Measurements from ENCODE around the gene CBX8. TPM values are rescaled to one million over a fixed set of nuclear protein-coding genes. Genes with fewer than 3 reads are reported as not detected.

The CBX8 gene
- total RNA-seq, 4 donors from 2014 or later = 2.3 to 6.4 (median 3.1) TPM

DNA sequence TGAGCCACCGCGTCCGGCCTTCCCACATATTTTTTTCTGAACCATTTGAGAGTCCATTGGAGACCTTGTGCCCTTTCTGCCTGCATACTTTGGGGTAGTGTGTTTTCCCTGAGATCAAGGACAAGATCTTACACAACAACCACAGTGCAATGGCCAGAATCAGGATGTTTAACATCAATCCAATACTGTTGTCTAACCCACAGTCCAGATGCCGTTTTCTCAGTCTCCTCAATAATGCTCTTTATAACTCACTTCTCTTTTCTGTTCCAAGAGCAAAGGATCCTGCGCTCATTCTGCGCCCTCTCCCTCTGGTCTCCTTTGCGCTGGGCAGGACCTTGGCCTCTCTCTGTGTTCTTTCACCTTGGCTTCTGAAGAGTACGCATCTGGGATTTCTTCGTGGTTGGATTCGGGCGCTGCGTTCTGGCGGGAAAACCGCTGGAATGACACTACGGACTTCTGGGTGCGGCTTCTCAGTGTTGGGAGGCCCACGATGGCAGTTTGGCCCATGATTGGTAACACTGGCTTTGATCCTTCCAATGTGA lies 25.8 kb upstream of the CBX8 start:
- 89% methylated on average over 17 of the region's 17 CpGs for WGBS
- DNase-seq (ENCODE audit: low spot score in 2 of 2) = no peak
- Histone ChIP-seq H3K27ac (no peak overlapping the region), H3K4me1 (no peaks in the 10 kb centered on the region), H3K9me3 (no peaks in the 10 kb centered on the region), H3K4me3 (no peak overlapping the region), H3K27me3 (peaks cover 15% of the 10 kb centered on the region), H3K36me3 (no peaks in the 10 kb centered on the region)
- TF ChIP-seq, protein P1, sequence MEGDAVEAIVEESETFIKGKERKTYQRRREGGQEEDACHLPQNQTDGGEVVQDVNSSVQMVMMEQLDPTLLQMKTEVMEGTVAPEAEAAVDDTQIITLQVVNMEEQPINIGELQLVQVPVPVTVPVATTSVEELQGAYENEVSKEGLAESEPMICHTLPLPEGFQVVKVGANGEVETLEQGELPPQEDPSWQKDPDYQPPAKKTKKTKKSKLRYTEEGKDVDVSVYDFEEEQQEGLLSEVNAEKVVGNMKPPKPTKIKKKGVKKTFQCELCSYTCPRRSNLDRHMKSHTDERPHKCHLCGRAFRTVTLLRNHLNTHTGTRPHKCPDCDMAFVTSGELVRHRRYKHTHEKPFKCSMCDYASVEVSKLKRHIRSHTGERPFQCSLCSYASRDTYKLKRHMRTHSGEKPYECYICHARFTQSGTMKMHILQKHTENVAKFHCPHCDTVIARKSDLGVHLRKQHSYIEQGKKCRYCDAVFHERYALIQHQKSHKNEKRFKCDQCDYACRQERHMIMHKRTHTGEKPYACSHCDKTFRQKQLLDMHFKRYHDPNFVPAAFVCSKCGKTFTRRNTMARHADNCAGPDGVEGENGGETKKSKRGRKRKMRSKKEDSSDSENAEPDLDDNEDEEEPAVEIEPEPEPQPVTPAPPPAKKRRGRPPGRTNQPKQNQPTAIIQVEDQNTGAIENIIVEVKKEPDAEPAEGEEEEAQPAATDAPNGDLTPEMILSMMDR (IDR thresholded peaks at IDR 0.05) = no peak
- no peak for TF ChIP-seq EP300 (IDR thresholded peaks at IDR 0.05)
- no peak for TF ChIP-seq POLR2A (IDR thresholded peaks at IDR 0.05)
- TF ChIP-seq POLR2AphosphoS5 (IDR thresholded peaks at IDR 0.05) = no peak

DNA sequence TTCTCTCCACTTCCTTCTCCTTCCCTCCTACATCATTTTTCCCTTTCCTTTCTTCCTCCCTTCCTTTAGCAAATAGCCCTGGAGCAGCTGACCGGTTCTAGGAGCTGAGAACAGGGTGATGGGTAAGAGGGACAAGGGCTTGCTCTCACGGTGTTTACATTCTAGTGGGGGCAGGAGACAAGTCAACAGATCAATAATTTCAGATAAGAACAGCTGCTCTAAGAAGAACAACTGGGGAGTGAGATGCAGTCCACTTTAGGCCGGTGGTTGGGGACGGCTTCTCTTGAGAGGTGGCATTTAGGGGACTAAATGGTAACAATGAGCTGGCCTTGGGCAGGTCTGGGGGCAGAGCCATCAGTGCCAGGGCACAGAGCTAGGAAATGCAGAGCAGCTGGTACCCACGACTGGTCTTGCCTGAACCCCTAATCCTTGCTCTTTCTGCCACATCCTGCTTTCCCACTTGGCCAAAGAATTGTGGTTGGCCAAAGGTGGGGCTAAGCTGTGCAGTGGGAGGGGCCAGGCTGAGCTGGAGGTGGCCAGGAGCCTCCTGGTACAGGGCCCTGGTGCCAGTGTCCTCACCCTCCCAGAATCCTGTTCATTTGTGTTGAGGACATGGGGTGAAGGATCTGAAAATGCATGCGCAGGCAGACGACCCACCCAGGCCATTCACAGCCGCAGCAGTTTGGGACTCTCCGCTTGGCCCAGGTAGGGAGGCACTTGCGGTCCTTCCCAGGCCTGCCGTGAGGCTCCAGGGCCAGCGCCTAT lies 24.6 kb upstream of the CBX8 start:
- Histone ChIP-seq H3K36me3 (no peaks in the 10 kb centered on the region), H3K9me3 (no peaks in the 10 kb centered on the region), H3K4me3 (no peak overlapping the region), H3K27me3 (peaks cover 26% of the 10 kb centered on the region), H3K27ac (no peak overlapping the region), H3K4me1 (no peaks in the 10 kb centered on the region)
- no peak for TF ChIP-seq POLR2A (IDR thresholded peaks at IDR 0.05)
- TF ChIP-seq, protein P1 (IDR thresholded peaks at IDR 0.05) = no peak
- WGBS = 92% methylated on average over 11 of the region's 12 CpGs
- DNase-seq (ENCODE audit: low spot score in 2 of 2) = no peak

DNA sequence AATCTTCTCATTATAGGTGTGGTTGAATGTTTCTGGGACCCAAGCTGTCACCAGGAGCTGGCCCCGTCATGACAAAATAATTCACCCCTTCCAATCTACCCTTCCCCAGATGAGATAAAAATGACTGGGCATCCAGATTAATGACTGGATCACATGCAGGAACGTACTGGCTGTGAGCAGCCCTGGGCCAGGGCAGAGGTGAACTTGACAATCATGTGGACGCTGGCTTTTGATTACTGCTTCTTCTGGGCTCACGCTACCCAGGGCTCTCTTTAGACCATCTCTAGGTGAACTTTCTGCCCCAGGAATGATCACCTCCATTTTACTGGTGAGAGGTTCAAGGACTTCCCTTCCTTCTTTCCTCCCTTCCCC lies 24.1 kb upstream of the CBX8 start:
- no peak for DNase-seq (ENCODE audit: low spot score in 2 of 2)
- H3K4me3 ChIP-seq = no peak overlapping the region
- H3K27ac ChIP-seq = no peak overlapping the region
- H3K36me3 ChIP-seq = no peaks in the 10 kb centered on the region
- no peaks in the 10 kb centered on the region for H3K4me1 ChIP-seq
- TF ChIP-seq POLR2AphosphoS5 (IDR thresholded peaks at IDR 0.05) (no peak), POLR2A (IDR thresholded peaks at IDR 0.05) (no peak), EP300 (IDR thresholded peaks at IDR 0.05) (no peak)
- TF ChIP-seq, protein P1 (IDR thresholded peaks at IDR 0.05) = no peak
- peaks cover 32% of the 10 kb centered on the region for H3K27me3 ChIP-seq
- WGBS = 88% methylated on average over 4 of the region's 4 CpGs
- no peaks in the 10 kb centered on the region for H3K9me3 ChIP-seq

DNA sequence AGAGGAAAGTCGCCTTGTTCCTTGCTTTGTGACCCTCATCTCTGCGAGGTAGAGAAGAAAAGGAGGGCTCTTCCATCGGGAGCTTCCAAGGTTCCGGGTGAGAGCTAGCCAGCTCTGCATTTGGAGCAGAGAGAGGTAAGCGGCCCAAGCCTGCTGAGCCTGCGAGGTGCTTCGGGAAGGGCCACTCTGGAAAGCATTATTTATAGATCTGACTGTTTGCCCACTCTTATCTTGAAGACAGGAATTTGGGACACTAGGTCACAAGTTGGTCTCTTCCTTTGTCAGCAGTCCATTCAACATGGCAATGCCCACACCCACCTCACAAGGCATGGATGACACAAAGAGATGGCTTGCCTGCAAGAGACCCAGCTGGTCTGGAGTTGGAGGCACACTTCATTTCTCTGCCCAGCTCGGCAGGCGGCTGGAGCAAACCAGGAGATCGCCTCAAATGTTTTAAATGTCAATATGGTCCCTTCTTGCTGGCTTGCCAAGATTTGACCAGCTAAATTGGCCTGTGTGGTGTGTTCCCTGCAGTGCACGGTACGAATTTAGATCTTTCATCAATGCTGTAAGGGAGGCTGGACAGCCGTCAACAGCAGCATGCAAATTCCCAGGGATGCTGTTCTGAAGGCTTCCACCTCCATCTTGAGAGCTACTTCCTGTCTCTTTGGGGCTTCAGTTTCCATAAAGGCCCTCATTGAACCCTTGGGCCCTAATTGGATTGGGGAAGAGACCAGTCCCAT lies 22.8 kb upstream of the CBX8 start:
- Histone ChIP-seq H3K4me1 (peaks cover 11% of the 10 kb centered on the region), H3K36me3 (no peaks in the 10 kb centered on the region), H3K4me3 (no peak overlapping the region), H3K9me3 (no peaks in the 10 kb centered on the region), H3K27ac (no peak overlapping the region), H3K27me3 (peaks cover 44% of the 10 kb centered on the region)
- WGBS = 94% methylated on average over 13 of the region's 13 CpGs
- DNase-seq (ENCODE audit: low spot score in 2 of 2) = no peak
- TF ChIP-seq POLR2AphosphoS5 (IDR thresholded peaks at IDR 0.05) (no peak), EP300 (IDR thresholded peaks at IDR 0.05) (no peak), POLR2A (IDR thresholded peaks at IDR 0.05) (no peak)

DNA sequence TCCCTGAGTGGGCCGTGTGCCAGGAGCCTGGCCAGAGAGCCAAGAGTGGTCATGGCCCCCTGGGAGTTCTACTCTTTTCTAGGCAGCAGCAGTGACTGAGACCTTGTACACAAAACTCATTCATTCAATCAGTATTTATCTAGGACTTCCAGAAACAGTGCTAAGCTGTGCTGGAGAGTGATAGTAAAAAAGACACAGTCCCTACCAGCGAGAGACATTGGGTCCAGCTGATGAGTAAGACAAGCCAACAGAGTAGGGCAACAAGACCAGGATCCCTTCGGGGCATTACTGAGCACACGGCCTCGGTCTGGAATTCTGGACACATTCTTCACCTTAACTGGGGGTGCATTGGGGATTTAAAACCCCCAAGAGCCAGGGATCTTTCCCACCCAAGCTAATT lies 22.2 kb upstream of the CBX8 start:
- TF ChIP-seq, protein P1 (IDR thresholded peaks at IDR 0.05) = no peak
- TF ChIP-seq EP300 (IDR thresholded peaks at IDR 0.05) = no peak
- TF ChIP-seq POLR2AphosphoS5 (IDR thresholded peaks at IDR 0.05) = no peak
- no peak for TF ChIP-seq POLR2A (IDR thresholded peaks at IDR 0.05)
- DNase-seq (ENCODE audit: low spot score in 2 of 2) = no peak
- WGBS = 67% methylated on average over 5 of the region's 5 CpGs
- Histone ChIP-seq H3K27me3 (peaks cover 51% of the 10 kb centered on the region), H3K4me1 (peaks cover 17% of the 10 kb centered on the region), H3K36me3 (no peaks in the 10 kb centered on the region), H3K9me3 (no peaks in the 10 kb centered on the region), H3K27ac (no peak overlapping the region), H3K4me3 (no peak overlapping the region)
